ENCODE data around the gene SEC22B. TPM values are rescaled to one million over a fixed set of nuclear protein-coding genes. Genes with fewer than 3 reads are reported as not detected.
"Not testable (repeated sequence)": the region's sequence is repeated elsewhere in the genome, so short reads cannot be mapped to it uniquely, and the experiment has no call there.

The SEC22B gene
- total RNA-seq, 2 experiments from 2014 or later = 23.0 TPM

DNA sequence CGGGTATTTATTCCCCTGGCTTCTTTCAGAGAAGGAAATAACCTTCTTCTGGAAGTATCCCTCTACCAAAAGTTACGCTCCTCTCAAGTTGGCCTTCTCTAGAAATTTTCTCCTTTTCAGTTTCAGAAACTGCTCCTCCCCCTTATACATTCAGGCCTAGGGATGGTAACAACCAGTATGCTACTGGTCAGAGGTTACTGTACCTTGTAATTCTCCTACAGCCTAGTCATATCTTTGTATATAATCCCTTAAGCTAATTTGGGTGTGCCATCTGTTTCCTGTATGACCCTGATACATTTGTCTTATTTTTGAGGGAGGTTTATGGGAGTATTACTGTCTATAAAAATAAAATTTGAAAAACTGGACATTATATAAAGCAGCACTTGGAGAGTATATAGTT lies 14.3 kb downstream of the SEC22B start:
- H3K9me3 Mint-ChIP-seq, H3K4me3 Mint-ChIP-seq, H3K27me3 Mint-ChIP-seq, DNase-seq, H3K27ac Mint-ChIP-seq, H3K36me3 Mint-ChIP-seq, H3K4me1 Mint-ChIP-seq: not testable (repeated sequence)

DNA sequence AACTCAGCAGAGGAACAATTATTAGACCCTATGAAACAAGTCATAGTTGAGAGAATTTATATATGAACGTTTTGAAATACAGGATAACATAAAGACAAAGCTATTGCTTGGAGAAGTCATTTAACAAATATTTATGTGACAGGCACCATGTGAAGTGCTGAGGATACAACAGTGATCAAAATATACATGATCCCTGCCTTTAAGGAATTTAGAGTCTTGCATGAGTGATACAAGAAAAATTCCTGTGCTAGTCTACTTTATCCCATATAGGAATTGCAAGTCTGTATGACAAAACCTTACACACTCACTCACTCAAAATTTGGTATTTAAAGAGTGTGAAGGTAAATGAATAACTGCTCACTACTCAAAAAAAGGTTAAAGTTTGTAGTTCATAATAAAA lies 17.8 kb downstream of the SEC22B start:
- DNase-seq, H3K4me1 Mint-ChIP-seq, H3K36me3 Mint-ChIP-seq, H3K9me3 Mint-ChIP-seq, H3K4me3 Mint-ChIP-seq, H3K27me3 Mint-ChIP-seq, H3K27ac Mint-ChIP-seq: not testable (repeated sequence)

DNA sequence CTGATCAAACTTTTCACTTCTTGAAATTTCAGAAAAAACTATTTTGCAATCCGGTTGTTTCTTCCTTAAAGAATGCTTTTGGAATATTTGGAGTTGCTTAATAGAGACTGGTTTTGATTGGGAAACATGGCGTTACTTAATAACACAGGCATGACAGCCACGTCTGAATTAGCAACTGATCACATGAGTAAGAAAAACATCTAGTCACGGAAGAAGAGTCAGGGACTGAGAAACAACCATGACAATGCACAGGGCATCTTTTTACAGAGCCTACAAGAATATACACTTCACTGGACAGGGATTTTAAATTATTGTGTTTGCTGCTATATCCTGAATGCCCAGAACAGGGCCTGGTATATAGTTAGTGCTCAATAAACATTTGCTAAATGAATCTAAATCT lies 18.2 kb downstream of the SEC22B start:
- not testable (repeated sequence) for H3K4me1 Mint-ChIP-seq, H3K27ac Mint-ChIP-seq, H3K4me3 Mint-ChIP-seq, DNase-seq, H3K27me3 Mint-ChIP-seq, H3K9me3 Mint-ChIP-seq, H3K36me3 Mint-ChIP-seq

DNA sequence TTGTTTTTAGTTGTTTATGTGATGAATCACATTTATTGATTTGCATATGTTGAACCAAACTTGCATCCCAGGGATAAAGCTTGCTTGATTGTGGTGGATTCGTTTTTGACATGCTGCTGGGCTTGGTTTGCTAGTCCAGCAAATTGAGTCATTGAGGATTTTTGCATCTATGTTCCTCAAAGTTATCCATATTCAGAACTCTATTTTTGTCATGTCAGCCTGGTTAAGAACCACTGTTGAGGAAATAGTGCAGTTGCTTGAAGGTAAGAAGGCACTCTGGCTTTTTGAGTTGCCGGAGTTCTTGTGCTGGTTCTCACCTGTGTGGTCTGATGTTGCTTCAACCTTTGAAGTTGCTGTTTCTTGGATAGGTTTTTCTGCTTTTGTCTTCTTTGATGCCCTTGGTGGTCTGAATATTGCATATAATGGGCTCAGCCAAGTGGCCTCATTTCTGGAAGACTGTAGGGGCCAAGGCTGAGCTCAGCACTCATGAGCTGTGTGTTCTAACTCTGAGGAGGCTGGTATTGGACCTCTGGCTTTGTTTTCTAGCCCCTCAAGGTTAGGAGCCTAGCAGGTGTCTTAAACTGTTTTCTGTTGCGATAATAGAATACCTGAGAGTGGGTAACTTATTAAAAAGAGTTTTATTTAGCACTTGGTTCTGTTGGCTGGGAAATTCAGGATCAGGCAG lies 26.0 kb downstream of the SEC22B start:
- DNase-seq, H3K36me3 Mint-ChIP-seq, H3K4me1 Mint-ChIP-seq, H3K27me3 Mint-ChIP-seq, H3K4me3 Mint-ChIP-seq, H3K9me3 Mint-ChIP-seq, H3K27ac Mint-ChIP-seq: not testable (repeated sequence)

DNA sequence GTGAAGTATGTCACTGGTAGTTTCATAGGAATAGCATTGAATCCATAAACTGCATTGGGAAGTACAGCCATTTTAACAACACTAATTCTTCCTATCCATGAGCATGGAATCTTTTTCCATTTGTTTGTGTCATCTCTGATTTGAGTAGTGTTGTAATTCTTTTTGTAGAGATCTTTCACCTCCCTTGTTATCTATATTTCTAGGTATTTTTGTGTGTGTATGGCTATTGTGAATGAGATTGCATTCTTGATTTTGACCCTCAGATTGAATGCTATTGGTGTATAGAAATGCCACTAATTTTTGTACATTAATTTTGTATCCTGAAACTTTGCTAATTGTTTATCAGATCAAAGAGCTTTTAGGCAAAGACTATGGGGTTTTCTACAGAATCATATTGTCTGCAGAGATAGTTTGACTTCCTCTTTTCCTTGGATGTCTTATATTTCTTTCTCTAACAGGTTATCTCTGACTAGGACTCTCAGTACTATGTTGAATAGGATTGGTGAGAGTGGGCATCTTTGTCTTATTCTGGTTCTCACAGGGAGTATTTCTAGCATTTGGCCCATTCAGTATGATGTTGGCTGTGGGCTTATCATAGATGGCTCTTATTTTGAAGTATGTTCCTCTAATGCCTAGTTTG lies 26.8 kb downstream of the SEC22B start:
- H3K27ac Mint-ChIP-seq, H3K36me3 Mint-ChIP-seq, H3K4me3 Mint-ChIP-seq, H3K9me3 Mint-ChIP-seq, H3K4me1 Mint-ChIP-seq, H3K27me3 Mint-ChIP-seq, DNase-seq: not testable (repeated sequence)

DNA sequence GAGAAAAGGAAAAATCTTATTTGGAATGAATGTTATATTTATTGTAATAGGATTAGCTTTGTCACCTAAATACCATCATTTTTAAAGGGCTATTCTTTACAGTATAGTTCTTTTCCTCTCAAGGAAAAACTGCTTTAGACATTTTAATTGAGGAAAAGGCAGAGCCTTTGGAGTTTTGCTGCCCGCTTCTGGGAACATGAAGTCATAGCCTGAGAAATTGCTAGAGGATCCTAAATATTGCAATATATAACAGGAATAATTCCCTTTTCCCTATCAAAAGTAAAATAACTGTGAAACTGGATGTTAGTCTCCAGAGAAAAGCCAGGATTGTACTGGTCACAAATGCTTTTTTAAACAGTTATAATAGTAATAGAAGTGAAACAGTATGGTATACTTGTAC lies 30.5 kb downstream of the SEC22B start:
- not testable (repeated sequence) for H3K27me3 Mint-ChIP-seq, DNase-seq, H3K36me3 Mint-ChIP-seq, H3K27ac Mint-ChIP-seq, H3K9me3 Mint-ChIP-seq, H3K4me3 Mint-ChIP-seq
- peaks cover 17% of the 10 kb centered on the region for H3K4me1 Mint-ChIP-seq

DNA sequence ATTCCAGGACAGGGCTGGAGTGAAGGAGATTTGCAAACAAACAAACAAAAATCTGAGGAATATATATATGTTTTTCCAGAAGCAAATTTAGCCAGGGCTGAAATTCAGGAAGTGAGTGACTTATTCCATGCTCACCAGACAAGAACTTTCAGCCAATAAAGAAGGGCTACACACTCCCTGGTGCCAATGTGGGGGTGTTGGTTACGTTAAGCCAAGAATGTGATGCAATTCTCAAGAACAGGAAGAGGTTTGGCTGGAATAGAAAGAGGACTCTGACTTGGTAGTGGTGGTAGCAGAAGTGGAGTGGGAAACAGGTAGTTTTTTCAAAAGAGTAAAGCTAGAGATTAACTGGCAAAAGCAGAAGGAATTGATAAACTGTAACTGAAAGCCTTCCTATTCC lies 31.7 kb downstream of the SEC22B start:
- H3K36me3 Mint-ChIP-seq, H3K27me3 Mint-ChIP-seq, H3K9me3 Mint-ChIP-seq, DNase-seq, H3K4me3 Mint-ChIP-seq, H3K27ac Mint-ChIP-seq: not testable (repeated sequence)
- H3K4me1 Mint-ChIP-seq = peaks cover 17% of the 10 kb centered on the region

DNA sequence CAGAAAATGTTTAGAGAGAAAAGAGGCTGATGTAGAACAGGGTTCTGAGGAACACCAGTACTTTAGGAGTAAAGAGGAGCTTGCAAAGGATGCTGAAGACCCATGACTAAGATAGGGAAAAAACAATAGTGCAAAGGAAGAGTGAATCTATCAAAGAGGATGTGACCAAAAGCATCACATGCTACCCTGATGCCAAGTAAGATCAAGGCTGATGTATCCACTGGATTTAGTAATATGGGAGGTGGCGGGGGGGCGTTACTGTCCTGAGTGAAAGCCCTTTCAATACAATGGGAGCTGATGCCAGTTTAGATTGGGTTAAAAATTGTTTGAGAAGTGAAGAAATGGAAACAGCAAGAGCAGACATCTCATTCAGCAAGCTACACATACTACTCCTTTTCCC lies 32.2 kb downstream of the SEC22B start:
- peaks cover 17% of the 10 kb centered on the region for H3K4me1 Mint-ChIP-seq
- H3K36me3 Mint-ChIP-seq, H3K4me3 Mint-ChIP-seq, H3K9me3 Mint-ChIP-seq, H3K27me3 Mint-ChIP-seq, DNase-seq, H3K27ac Mint-ChIP-seq: not testable (repeated sequence)

DNA sequence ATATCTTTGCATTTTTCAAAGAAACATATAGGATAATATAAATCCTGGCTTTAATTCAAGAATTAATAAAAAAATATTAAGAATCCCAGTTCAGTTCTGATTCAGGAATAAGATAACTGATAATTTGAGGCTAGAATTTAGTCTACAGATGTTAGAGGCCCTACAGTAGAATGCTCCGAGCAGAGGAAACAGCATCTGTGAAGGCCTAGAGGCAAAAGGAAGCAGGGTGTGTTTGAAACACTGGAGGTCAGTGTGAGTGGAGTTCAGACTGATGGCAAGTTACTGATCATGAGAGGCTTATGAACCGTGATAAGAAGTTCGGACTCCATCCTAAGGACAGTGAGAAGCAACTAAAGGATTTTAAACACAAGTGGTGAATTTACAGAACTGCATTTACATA lies 33.0 kb downstream of the SEC22B start:
- H3K9me3 Mint-ChIP-seq, DNase-seq, H3K27me3 Mint-ChIP-seq, H3K27ac Mint-ChIP-seq, H3K4me3 Mint-ChIP-seq, H3K36me3 Mint-ChIP-seq: not testable (repeated sequence)
- peaks cover 17% of the 10 kb centered on the region for H3K4me1 Mint-ChIP-seq

DNA sequence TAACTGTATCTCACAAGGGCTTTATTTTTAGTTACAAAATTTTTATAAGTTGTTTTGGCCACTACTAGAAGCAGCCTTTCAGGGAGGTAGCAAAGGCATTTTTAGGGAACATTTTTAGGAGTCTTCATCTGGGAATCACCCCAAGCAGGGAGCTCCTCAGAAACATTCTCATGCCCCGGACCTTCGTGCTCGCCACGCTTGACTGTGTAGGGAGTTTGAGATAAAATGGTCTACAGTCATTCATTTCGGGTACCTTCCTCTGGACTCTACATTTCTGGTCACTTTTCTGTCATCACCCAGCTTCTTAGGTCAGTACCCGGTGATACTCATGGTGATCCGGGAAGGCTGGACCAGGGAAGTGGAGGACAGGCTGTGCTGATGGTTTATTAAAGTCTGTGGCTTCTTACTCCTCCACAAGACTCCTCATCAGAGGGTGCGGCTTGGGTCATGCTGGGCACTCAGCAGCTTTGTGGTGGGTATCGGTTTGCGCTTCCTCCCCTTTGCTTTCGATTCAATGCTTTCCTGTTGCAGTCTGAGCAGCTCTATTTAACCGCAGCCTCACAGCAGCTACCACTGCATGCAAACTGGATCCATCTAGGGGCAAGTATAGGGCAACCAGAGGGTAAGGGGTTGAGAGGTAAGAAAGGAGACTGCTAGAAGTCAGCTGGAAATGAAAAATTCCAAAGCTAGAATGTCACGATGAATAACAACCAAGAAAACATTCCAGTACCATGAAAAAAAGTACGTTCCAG lies 33.6 kb downstream of the SEC22B start:
- not testable (repeated sequence) for H3K27ac Mint-ChIP-seq, H3K36me3 Mint-ChIP-seq, H3K27me3 Mint-ChIP-seq, H3K4me3 Mint-ChIP-seq, H3K9me3 Mint-ChIP-seq
- DNase-seq = peak; percentile 70
- peaks cover 17% of the 10 kb centered on the region for H3K4me1 Mint-ChIP-seq

DNA sequence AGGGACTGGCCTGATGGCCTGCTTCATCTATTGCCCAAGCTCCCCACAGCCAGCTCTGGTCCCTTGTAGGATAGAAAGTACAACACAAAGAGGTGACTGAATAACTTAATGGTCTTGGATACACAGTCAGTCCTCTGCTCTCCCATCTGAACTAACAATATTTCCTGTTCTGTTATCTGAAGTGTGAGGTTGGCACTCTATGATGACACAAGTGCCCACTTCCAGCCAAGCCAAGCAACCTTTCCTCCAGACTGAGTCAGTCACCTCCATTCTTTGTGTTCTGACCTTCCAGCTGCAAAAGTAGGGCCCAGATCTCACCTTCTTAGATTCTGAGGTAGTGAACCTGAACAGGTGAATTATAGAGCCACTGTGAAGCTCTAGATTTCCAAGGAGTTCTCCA lies 34.5 kb downstream of the SEC22B start:
- H3K27ac Mint-ChIP-seq, H3K27me3 Mint-ChIP-seq, H3K4me3 Mint-ChIP-seq, DNase-seq, H3K36me3 Mint-ChIP-seq, H3K9me3 Mint-ChIP-seq: not testable (repeated sequence)
- H3K4me1 Mint-ChIP-seq = peaks cover 17% of the 10 kb centered on the region

DNA sequence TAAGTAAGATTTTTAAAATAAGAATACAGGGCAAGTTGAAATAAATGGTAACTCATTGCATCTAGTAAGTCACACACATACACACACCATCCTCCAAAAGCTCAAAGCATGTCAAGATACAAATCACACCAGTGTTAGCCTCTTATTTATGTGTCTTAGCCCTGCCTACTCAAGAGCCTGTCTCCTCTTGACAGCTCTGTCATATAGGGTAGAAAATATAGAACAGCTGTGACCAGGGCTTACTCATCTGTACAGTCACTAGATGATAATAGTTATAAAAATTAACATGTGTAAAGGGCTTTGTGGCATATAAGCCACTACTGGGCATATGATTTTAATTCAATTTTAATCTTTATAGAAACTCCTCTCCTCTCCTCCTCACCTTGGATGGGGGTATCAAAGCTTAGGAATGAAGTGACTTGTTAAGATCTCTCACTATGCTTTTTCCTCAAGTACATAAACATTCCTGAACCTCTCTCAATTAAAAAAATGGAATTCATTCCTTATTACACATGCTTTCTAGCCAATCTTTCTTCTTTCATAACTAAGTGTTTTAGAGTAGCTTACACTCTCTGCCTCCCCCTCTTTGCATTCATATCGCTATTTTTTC lies 35.6 kb downstream of the SEC22B start:
- not testable (repeated sequence) for H3K9me3 Mint-ChIP-seq, H3K36me3 Mint-ChIP-seq

DNA sequence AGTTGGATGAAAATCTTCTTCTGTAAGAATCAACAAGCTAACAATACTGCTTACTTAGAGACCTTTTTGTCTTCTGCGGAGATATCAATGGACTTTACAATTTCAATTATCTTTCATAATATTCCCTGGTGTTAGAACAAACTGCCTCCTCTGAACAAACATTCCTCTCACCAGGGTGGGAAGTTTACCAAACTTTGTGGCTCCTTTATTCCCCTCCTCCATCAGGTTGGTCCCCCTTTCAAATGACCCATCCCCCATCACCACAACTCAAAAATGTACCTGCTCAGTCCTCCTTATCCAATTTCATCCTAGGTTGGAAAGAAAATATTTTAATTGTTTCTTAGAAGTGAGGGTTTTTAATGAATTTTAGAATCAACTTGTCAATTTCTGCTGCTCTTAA lies 40.2 kb downstream of the SEC22B start:
- not testable (repeated sequence) for H3K4me1 Mint-ChIP-seq, H3K9me3 Mint-ChIP-seq, H3K4me3 Mint-ChIP-seq, DNase-seq, H3K27me3 Mint-ChIP-seq, H3K36me3 Mint-ChIP-seq, H3K27ac Mint-ChIP-seq

More for the DNA sequence above, 35.6 kb downstream of the SEC22B start:
- DNase-seq, H3K27me3 Mint-ChIP-seq, H3K4me3 Mint-ChIP-seq, H3K27ac Mint-ChIP-seq: not testable (repeated sequence)
- peaks cover 17% of the 10 kb centered on the region for H3K4me1 Mint-ChIP-seq

DNA sequence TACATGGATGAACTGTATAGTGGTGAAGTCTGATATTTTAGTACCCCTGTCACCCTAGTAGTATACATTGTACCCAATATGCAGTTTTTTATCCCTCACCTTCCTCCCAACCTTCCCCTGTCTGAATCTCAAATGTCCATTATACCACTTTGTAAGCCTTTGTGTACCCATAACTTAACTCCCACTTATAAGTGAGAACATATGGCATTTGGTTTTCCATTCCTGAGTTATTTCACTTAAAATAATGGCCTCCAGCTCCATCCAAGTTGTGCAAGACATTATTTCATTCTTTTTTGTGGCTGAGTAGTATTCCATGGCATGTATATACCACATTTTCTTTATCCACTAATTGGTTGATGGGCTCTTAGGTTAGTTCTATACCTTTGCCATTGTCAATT lies 42.4 kb downstream of the SEC22B start:
- H3K9me3 Mint-ChIP-seq, H3K4me3 Mint-ChIP-seq, H3K27ac Mint-ChIP-seq, H3K36me3 Mint-ChIP-seq, DNase-seq, H3K4me1 Mint-ChIP-seq, H3K27me3 Mint-ChIP-seq: not testable (repeated sequence)

DNA sequence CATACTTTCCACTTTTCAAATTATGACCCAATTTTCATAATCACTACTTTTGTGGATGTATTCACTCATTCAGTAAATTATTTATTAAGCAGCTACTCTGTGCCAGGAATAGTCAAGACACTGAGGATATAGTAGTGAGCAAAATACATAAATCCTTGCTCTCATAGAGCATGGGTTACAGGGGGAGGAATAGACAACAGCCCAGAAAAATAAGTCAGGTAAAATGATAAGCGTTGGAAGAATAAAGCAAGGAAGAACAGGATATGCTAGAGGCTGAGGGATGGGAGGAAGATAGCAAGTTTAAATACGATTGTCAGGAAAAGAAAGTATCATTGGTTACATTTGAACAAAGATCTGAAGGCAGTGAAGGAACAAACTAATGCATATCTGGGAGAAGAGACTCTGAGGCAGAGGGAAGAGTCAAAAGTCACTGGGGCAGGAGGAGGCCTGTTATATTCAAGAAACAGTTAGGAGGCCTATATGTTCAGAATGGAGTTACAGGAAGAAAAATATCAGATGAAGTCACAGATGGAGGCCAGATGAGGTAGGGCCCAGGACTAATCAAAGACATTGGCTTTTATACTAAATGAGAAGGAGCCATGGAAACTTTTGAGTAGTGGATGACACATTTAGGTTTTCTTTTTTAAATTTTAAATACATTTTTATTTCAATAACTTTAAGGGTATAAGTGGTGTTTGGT lies 42.9 kb downstream of the SEC22B start:
- no peaks in the 10 kb centered on the region for H3K36me3 Mint-ChIP-seq
- no peaks in the 10 kb centered on the region for H3K9me3 Mint-ChIP-seq
- H3K4me3 Mint-ChIP-seq = no peak overlapping the region
- H3K27ac Mint-ChIP-seq = no peak overlapping the region
- H3K4me1 Mint-ChIP-seq = peaks cover 4% of the 10 kb centered on the region
- H3K27me3 Mint-ChIP-seq = no peaks in the 10 kb centered on the region
- no peak for DNase-seq

All from activated naive CD8-positive, alpha-beta T cell treated with anti-CD3 and anti-CD28 coated beads for 36 hours (primary cell).